Brain microvascular endothelial cell (primary cell): ENCODE data around the gene MEOX1.
A peak's percentile ranks its signal among the peaks of the same experiment; 100 is the strongest.

Experiments
- DNase-seq: peaks from one replicate; pipeline ENCODE4 v3.0.0-alpha.2; 2020
- H3K27ac ChIP-seq: fragments of 250-450 bp; sonication (Bioruptor Pico); 2 replicates; pipeline ENCODE4 v1.5.1; 2020; ENCODE audit warnings: mild to moderate bottlenecking, moderate library complexity
- H3K27me3 ChIP-seq: fragments of 250-450 bp; sonication (Bioruptor Pico); replicated peaks from 2 replicates; pipeline ENCODE4 v1.5.1; 2020; ENCODE audit warnings: mild to moderate bottlenecking
- H3K36me3 ChIP-seq: fragments of 250-450 bp; sonication (Bioruptor Pico); replicated peaks from 2 replicates; pipeline ENCODE4 v1.5.1; 2020; ENCODE audit warnings: mild to moderate bottlenecking
- H3K4me3 ChIP-seq: 2 replicates; pipeline ENCODE4 v1.5.1; 2011; ENCODE audit warnings: low read depth, mild to moderate bottlenecking, control low read depth, low read length, moderate library complexity
- in situ Hi-C: cut with HindIII; loops from 2 replicates; pipeline ENCODE4 v1.10.0; 2017; ENCODE audit warnings: low sequenced_read_pairs, low pct_ligation_motif_present
- TF ChIP-seq, protein P1 (sequence below): IDR thresholded peaks from 2 replicates; pipeline ENCODE4 v1.5.1; 2011; ENCODE audit warnings: low read depth, mild to moderate bottlenecking, moderate library complexity, low read length, control low read depth, inconsistent platforms; ENCODE audit errors: missing control alignments

Gene MEOX1

DNA sequence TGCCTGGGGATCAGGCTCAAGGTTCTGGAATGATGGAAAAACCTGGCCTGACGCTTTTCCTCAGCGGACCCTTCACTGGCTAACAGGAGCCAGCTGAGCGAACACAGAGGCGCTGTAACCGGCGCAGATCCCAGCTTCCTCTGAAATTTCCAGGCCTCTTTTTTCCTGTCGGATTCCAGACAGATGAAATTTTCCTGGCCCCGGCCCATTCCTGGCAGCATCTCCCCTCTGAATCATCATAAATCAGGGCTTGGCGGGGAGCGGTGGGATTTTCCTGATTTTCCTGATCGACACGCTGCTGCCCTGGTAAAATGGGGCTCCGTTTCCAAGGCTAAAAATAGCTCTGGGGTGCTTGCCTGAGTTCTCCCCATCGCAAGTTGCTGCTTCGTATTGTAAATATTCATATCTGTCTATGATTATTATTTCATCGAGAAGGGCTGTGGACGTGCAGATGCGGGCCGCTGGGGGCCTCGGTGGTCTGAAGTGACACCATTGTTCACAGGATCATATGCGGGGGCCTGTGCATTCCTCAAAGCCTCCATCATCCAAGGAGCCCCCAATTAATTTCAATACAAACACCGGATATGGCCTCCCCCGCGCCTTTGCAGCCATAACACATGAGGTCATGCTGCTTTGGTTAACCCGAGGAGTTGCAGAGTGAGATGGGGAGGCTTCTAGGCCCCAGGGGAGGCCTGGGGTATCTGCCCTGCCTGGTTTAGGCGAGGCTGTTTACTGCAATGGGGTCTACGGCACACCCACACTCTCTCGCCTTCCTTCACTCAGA lies 69.8 kb downstream of the MEOX1 start:
- in situ Hi-C loops = no loop called here
- no peak overlapping the region for H3K4me3 ChIP-seq
- peak; percentile 76 for DNase-seq

DNA sequence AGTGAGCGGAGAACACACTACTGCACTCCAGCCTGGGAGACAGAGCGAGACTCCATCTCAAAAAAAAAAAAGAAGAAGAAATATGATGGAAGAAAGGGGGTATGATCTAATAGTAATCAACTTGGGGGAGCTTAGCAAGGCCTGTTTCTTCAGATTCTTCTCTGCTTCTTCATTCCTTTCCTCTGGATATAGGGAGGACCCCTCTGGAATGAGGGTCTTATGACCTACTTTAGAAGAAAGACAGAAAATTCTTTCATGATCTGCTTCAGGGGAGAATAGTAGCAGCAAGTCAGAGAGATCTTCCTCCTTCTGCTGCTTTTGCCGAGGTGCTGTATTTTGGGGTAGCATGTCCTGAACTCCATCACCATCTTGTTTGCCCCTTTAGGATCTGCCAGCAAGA lies 70.7 kb downstream of the MEOX1 start:
- no peaks in the 10 kb centered on the region for H3K27me3 ChIP-seq
- peak overlapping the region; percentile 76 for H3K27ac ChIP-seq
- TF ChIP-seq, protein P1, sequence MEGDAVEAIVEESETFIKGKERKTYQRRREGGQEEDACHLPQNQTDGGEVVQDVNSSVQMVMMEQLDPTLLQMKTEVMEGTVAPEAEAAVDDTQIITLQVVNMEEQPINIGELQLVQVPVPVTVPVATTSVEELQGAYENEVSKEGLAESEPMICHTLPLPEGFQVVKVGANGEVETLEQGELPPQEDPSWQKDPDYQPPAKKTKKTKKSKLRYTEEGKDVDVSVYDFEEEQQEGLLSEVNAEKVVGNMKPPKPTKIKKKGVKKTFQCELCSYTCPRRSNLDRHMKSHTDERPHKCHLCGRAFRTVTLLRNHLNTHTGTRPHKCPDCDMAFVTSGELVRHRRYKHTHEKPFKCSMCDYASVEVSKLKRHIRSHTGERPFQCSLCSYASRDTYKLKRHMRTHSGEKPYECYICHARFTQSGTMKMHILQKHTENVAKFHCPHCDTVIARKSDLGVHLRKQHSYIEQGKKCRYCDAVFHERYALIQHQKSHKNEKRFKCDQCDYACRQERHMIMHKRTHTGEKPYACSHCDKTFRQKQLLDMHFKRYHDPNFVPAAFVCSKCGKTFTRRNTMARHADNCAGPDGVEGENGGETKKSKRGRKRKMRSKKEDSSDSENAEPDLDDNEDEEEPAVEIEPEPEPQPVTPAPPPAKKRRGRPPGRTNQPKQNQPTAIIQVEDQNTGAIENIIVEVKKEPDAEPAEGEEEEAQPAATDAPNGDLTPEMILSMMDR = no peak
- no peaks in the 10 kb centered on the region for H3K36me3 ChIP-seq
- in situ Hi-C loops = no loop called here
- no peak overlapping the region for H3K4me3 ChIP-seq
- no peak for DNase-seq

More for the DNA sequence above, 69.8 kb downstream of the MEOX1 start:
- Histone ChIP-seq H3K27ac (peak overlapping the region; percentile 76), H3K27me3 (no peaks in the 10 kb centered on the region), H3K36me3 (no peaks in the 10 kb centered on the region)
- TF ChIP-seq, protein P1 = peak; percentile 27
